ENCODE data around the gene ADRM1. TPM values are rescaled to one million over a fixed set of nuclear protein-coding genes. Genes with fewer than 3 reads are reported as not detected.

Gene ADRM1
- total RNA-seq, 1 donor from 2014 or later = 70.5 TPM

DNA sequence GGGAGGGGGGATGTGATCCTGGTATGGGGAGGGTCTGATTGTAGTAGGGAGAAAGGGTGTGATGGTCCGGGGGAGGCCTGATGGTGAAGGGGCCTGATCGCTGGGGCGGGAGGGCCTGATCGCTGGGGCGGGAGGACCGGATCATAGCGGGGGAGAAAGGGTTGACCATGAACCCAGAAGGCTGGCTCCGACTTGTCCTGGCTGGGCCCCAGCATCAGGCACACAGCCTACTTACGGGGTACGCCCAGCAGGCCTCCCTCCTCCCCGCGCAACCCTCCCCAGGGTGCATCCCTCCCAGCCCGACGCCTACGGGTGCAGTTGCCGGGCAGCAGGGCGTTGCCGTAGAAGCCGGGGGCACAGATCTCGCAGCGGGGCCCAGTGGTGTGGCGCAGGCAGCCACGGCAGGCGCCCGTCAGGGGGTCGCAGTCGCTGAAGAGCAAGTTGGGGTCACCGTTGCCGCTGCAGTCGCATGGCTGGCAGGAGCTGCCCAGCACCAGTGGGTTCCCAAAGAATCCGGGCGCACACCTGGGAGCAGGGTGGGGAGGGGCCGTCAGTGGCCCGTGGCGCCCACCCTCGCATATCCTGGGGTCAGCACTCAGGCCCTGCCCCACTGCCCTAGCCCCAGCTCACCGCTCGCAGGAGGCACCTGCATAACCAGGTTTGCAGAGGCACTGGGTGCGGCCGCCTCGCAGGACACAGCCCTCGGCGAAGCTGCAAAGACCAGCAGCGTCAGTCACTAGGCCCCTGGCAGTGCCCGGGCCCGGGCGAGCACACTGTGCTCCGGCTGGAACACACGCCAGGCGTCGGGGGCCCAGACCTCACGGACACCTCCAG is 20.6 kb downstream of the ADRM1 start:
- no peaks in the 10 kb centered on the region for H3K4me1 ChIP-seq
- peaks cover 79% of the 10 kb centered on the region for H3K36me3 ChIP-seq
- no peak overlapping the region for H3K4me3 ChIP-seq
- H3K27me3 ChIP-seq (ENCODE audit: low read depth) = no peaks in the 10 kb centered on the region
- TF ChIP-seq, protein P1, sequence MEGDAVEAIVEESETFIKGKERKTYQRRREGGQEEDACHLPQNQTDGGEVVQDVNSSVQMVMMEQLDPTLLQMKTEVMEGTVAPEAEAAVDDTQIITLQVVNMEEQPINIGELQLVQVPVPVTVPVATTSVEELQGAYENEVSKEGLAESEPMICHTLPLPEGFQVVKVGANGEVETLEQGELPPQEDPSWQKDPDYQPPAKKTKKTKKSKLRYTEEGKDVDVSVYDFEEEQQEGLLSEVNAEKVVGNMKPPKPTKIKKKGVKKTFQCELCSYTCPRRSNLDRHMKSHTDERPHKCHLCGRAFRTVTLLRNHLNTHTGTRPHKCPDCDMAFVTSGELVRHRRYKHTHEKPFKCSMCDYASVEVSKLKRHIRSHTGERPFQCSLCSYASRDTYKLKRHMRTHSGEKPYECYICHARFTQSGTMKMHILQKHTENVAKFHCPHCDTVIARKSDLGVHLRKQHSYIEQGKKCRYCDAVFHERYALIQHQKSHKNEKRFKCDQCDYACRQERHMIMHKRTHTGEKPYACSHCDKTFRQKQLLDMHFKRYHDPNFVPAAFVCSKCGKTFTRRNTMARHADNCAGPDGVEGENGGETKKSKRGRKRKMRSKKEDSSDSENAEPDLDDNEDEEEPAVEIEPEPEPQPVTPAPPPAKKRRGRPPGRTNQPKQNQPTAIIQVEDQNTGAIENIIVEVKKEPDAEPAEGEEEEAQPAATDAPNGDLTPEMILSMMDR (IDR thresholded peaks at IDR 0.05; ENCODE audit: borderline replicate concordance) = no peak
- intact Hi-C loops (cut with micrococcal nuclease) = no loop called here
- H3K9me3 ChIP-seq (replicated peaks) = no peaks in the 10 kb centered on the region
- DNase-seq = no peak
- H3K27ac ChIP-seq (replicated peaks) = no peak overlapping the region

DNA sequence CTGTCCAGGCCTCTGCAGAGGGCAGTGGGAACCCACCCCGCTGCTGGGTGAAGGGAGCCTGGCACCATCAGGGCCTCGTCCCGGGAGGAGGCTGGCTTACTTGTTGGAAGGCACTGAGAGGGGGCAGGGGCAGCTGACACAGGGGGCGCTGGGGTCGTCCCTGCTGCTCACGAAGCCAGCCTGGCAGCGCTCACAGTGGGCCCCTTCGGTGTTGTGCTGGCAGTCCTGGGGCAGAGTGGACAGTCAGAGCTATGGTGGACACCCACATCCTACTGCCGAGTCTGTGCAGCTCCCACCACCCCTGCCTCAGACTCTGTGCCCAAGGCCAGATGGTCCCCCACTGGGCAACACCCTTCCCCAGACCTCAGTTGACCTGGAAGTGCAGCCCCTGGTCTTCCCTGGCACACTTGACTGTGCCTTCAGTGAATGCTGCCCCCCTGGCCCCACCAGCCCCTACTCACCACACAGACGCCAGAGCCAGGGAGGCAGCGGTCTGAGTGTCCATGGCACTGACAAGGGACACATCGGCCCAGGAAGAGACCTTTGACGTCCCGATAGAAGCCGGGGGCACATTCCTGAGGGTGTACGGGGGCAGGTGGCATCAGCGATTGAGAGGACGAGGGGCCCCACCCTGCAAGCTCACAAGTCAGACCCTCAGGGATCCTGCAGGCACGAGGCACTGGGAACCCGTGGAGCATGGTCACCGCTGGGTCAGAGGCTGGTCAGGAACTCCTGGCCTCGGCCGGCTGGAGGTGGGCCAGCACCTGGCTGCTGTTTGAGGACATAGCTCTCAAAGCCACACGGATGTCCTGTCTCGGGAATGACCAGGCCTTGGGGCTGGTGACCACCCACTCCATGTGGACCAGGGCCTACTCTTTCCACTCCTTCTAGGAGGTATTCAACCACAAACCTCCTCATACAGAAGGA is 21.4 kb downstream of the ADRM1 start:
- intact Hi-C loops (cut with micrococcal nuclease) = no loop called here
- Histone ChIP-seq H3K27ac (replicated peaks) (no peak overlapping the region), H3K9me3 (replicated peaks) (no peaks in the 10 kb centered on the region), H3K27me3 (ENCODE audit: low read depth) (no peaks in the 10 kb centered on the region), H3K4me3 (no peak overlapping the region), H3K4me1 (no peaks in the 10 kb centered on the region), H3K36me3 (peaks cover 79% of the 10 kb centered on the region)
- TF ChIP-seq, protein P1 (IDR thresholded peaks at IDR 0.05; ENCODE audit: borderline replicate concordance) = no peak
- no peak for DNase-seq

DNA sequence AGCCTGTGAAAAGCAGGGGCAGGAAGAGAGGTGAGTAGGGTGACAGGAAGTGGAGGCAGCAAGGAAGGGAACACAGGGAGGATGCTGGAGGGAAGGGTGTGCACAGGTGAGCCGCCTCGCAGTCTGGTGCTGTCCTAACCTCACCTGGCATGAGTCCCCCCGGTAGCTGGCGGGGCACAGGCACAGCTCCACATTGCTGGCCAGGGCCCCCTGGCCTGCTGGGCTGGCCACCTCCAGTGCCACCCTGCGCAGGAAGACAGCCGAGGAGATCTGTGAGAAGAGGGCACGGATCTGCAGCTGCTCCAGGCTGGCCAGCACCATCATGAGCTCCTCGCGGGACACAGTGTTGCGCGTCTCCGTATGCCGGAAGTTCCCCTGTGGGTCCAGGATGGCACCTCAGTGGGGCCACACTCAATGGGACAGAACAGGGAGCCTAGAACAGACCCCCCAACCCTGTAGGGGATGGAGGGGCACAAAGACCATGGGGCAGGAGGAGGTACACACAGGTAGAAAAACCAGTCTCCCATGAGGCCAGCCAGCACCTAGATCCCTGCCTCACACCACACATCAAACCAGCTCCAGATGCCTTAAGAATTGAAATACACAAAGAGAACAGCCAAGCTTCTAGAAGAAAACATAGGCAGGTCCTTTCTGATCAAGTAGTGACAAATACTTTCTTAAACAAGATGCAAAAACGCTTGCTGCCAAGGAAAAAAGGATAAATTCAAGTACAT is 22.5 kb downstream of the ADRM1 start:
- TF ChIP-seq, protein P1 (IDR thresholded peaks at IDR 0.05; ENCODE audit: borderline replicate concordance) = no peak
- peaks cover 81% of the 10 kb centered on the region for H3K36me3 ChIP-seq
- intact Hi-C loops (cut with micrococcal nuclease) = no loop called here

DNA sequence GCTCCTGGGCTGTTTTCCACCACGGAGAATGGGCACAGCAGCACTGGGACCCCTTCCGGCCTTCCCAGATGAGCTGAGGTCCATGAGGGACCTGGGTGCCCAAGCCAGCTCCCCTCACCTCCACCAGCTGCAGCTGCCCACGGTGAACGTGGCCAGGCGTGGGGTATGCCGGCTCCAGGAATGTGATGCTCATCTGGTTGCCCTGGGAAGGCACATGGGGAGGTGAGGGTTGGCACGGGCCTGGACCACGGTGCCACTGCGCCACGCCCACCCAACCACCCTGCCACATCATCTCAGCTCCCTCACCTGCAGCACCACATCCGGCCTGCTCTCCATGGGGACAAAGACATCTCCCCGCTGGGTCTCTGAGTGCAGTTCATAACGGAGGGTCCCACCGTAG is 23.8 kb downstream of the ADRM1 start:
- no peaks in the 10 kb centered on the region for H3K27me3 ChIP-seq (ENCODE audit: low read depth)
- H3K27ac ChIP-seq (replicated peaks) = no peak overlapping the region
- H3K4me3 ChIP-seq = no peak overlapping the region
- intact Hi-C loops (cut with micrococcal nuclease) = no loop called here
- H3K4me1 ChIP-seq = no peaks in the 10 kb centered on the region
- TF ChIP-seq, protein P1 (IDR thresholded peaks at IDR 0.05; ENCODE audit: borderline replicate concordance) = no peak
- no peaks in the 10 kb centered on the region for H3K9me3 ChIP-seq (replicated peaks)
- peaks cover 86% of the 10 kb centered on the region for H3K36me3 ChIP-seq
- no peak for DNase-seq

More for the DNA sequence above, 22.5 kb downstream of the ADRM1 start:
- no peaks in the 10 kb centered on the region for H3K9me3 ChIP-seq (replicated peaks)
- H3K27ac ChIP-seq (replicated peaks) = no peak overlapping the region
- no peak overlapping the region for H3K4me3 ChIP-seq
- no peak for DNase-seq
- H3K27me3 ChIP-seq (ENCODE audit: low read depth) = no peaks in the 10 kb centered on the region
- no peaks in the 10 kb centered on the region for H3K4me1 ChIP-seq
